HL-60 (cell line): ENCODE data around the gene TBCD.

Experiments used
- CTCF ChIP-seq: IDR thresholded peaks from one replicate; pipeline ENCODE4 v1.5.1; 2011; ENCODE audit warnings: low read length, control low read depth, inconsistent platforms; ENCODE audit not compliant: insufficient read depth
- GABPA ChIP-seq: IDR thresholded peaks from 2 replicates; pipeline ENCODE4 v1.6.1; 2012; ENCODE audit warnings: low read depth
- POLR2AphosphoS5 ChIP-seq: IDR thresholded peaks from 2 replicates; pipeline ENCODE4 v1.6.1; 2012; ENCODE audit warnings: low read depth

- no peak for TF ChIP-seq CTCF
- no peak for TF ChIP-seq POLR2AphosphoS5
- TF ChIP-seq GABPA: no peak
Observed at GRCh38 chr17:82826956-82827355, 75.1 kb downstream of the TBCD start.
